ENCODE results near the gene ARMH1. TPM values are rescaled to one million over a fixed set of nuclear protein-coding genes. Genes with fewer than 3 reads are reported as not detected.

The ARMH1 gene
- total and polyA plus RNA-seq, 2 experiments from 2014 or later: 3.1 to 6.3 TPM

- WGBS (ENCODE audit: low lambda C conversion rate, missing lambda C conversion rate): 82% methylated on average over 12 of the region's 12 CpGs
- TF ChIP-seq EZH2 (IDR thresholded peaks at IDR 0.05; ENCODE audit: borderline replicate concordance) (no peak), EZH2phosphoT487 (IDR thresholded peaks at IDR 0.05; ENCODE audit: low read depth, severe bottlenecking, unreplicated experiment) (no peak), CTCF (IDR thresholded peaks at IDR 0.05; ENCODE audit: poor library complexity) (no peak)
Measured at GRCh38 chr1:44688760-44689446, 14.4 kb downstream of the ARMH1 start.

GRCh38 chr1:44689447-44689765 is 14.9 kb downstream of the ARMH1 start:
- Histone ChIP-seq H3K27ac (no peak overlapping the region), H3K4me1 (ENCODE audit: insufficient read depth) (no peaks in the 10 kb centered on the region), H4K20me1 (ENCODE audit: insufficient read depth, poor library complexity, severe bottlenecking) (no peaks in the 10 kb centered on the region), H3K4me3 (no peak overlapping the region), H3K27me3 (no peaks in the 10 kb centered on the region), H3K9me2 (replicated peaks; ENCODE audit: insufficient read depth) (no peaks in the 10 kb centered on the region), H3K36me3 (replicated peaks; ENCODE audit: insufficient read depth, low read depth) (no peaks in the 10 kb centered on the region), H3K79me2 (no peaks in the 10 kb centered on the region), H3K9me3 (ENCODE audit: low read depth) (no peaks in the 10 kb centered on the region), H3K4me2 (no peak overlapping the region), H2AFZ (no peak overlapping the region)
- TF ChIP-seq EZH2 (IDR thresholded peaks at IDR 0.05; ENCODE audit: borderline replicate concordance): no peak
- TF ChIP-seq CTCF (IDR thresholded peaks at IDR 0.05; ENCODE audit: poor library complexity): no peak
- no peak for TF ChIP-seq EZH2phosphoT487 (IDR thresholded peaks at IDR 0.05; ENCODE audit: low read depth, severe bottlenecking, unreplicated experiment)
- no peak for DNase-seq (ENCODE audit: low spot score)
- WGBS (ENCODE audit: low lambda C conversion rate, missing lambda C conversion rate): 78% methylated on average over 3 of the region's 3 CpGs

More at GRCh38 chr1:44688760-44689446, 14.4 kb downstream of the ARMH1 start:
- no peak overlapping the region for H2AFZ ChIP-seq
- no peaks in the 10 kb centered on the region for H4K20me1 ChIP-seq (ENCODE audit: insufficient read depth, poor library complexity, severe bottlenecking)
- no peaks in the 10 kb centered on the region for H3K9me3 ChIP-seq (ENCODE audit: low read depth)
- no peak overlapping the region for H3K4me2 ChIP-seq
- H3K27me3 ChIP-seq: no peaks in the 10 kb centered on the region
- H3K79me2 ChIP-seq: no peaks in the 10 kb centered on the region
- no peaks in the 10 kb centered on the region for H3K36me3 ChIP-seq (replicated peaks; ENCODE audit: insufficient read depth, low read depth)
- no peaks in the 10 kb centered on the region for H3K9me2 ChIP-seq (replicated peaks; ENCODE audit: insufficient read depth)
- DNase-seq (ENCODE audit: low spot score): no peak
- H3K4me1 ChIP-seq (ENCODE audit: insufficient read depth): no peaks in the 10 kb centered on the region
- no peak overlapping the region for H3K4me3 ChIP-seq
- no peak overlapping the region for H3K27ac ChIP-seq

GRCh38 chr1:44693159-44693558 is 18.6 kb downstream of the ARMH1 start:
- Histone ChIP-seq H4K20me1 (ENCODE audit: insufficient read depth, poor library complexity, severe bottlenecking) (no peaks in the 10 kb centered on the region), H3K9me2 (replicated peaks; ENCODE audit: insufficient read depth) (no peaks in the 10 kb centered on the region), H3K4me1 (ENCODE audit: insufficient read depth) (no peaks in the 10 kb centered on the region), H3K79me2 (no peaks in the 10 kb centered on the region), H3K4me3 (no peak overlapping the region), H3K4me2 (no peak overlapping the region), H3K27me3 (no peaks in the 10 kb centered on the region), H3K27ac (no peak overlapping the region), H3K9me3 (ENCODE audit: low read depth) (no peaks in the 10 kb centered on the region), H2AFZ (no peak overlapping the region), H3K36me3 (replicated peaks; ENCODE audit: insufficient read depth, low read depth) (no peaks in the 10 kb centered on the region)
- 69% methylated on average over 2 of the region's 2 CpGs for WGBS (ENCODE audit: low lambda C conversion rate, missing lambda C conversion rate)
- DNase-seq (ENCODE audit: low spot score): no peak
- TF ChIP-seq EZH2phosphoT487 (IDR thresholded peaks at IDR 0.05; ENCODE audit: low read depth, severe bottlenecking, unreplicated experiment) (no peak), EZH2 (IDR thresholded peaks at IDR 0.05; ENCODE audit: borderline replicate concordance) (no peak), CTCF (IDR thresholded peaks at IDR 0.05; ENCODE audit: poor library complexity) (no peak)

Measured in hepatocyte (in vitro differentiated cells).